ENCODE results near the gene ADAR.

Gene ADAR

DNA sequence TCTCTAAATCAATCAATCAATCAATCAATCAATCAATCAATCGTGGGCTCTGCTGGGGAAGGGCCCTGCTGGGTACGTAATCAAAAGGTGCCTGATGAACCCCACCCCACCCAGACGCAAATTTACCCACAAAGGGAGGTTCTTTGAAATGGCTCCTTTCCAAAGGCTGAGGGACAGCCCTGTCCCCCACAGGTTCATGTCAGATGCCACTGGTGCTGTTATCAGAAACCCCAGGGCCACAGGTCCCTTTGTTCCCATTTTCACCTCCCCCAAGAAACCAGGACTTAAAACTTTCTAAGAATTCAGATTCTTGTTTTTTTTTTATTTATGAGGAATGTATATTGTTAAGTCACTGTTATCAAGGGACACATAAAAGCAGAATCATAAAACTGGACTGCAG, 26.2 kb downstream of the ADAR start:
- DNase-seq, result no peak

DNA sequence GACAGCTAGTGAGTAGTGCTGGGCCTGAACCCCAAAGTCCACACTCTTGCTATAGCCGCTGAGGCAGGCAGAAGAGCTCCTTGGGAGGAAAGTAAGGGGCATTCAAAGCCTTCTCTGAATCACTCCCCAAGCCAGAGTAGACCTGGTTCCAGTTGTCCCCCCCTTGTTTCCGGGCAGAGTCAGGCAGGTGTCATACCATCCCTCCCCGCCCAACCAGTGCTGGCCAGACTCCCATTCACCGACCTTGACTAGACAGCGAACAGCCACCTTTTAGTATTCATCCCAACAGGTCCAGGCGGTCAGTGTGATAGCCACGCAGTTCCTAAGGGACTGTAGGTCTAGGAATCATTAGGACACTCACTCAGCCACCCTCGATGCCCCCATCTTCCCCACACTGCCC, 28.6 kb downstream of the ADAR start:
- DNase-seq, result no peak

DNA sequence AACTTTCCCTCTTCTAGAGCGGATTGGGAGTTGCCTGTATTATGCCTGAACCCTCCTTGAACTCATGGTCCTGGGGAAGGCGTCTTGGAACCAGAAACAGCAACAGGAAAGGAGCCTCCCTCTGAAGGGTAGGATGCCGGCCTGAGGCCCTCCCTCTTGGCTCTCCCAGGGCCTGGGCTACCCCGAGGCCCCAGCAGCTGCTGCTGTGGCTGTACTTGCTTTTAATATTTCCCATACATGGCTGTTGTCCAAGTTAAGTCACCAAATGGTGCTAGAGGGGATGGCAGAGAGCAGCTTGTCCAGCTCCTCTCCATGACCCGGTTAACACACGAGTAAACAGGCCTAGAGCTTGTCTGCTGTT, 29.9 kb downstream of the ADAR start:
- DNase-seq, result no peak

DNA sequence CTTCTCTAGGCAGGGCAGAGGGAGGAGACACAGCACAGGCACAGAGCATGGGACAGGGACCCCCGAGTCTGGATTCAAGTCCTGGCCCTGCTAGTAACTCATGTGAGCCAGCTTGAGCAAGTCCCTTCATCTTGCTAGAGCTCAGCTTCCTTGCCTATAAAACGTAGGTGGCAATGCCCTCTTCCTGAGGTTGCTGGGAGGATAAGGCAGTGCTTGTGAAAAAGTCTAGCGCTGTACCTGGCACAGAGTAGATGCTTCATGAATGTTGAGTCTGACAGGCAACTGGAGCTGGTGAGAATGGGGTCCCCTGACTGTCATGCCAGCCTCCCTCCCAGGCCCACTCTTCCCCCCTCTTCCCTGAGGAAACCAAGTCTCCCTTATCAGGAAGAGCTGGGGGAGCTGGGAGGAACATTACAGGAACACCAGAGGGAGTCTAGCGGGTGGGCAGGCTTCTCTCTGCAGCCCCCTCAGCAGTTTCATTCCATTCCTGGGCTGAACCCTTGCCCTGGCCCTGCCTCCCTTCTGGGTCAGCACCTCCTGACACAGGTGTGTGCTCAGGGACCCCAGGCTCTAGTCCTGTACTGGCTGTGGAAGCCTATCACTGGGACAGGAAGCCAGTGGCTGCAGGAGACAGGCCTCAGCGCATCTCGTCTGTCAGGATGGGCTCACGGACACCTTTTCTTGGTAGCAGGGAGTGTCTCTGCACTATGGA, 30.5 kb downstream of the ADAR start:
- DNase-seq, result no peak

DNA sequence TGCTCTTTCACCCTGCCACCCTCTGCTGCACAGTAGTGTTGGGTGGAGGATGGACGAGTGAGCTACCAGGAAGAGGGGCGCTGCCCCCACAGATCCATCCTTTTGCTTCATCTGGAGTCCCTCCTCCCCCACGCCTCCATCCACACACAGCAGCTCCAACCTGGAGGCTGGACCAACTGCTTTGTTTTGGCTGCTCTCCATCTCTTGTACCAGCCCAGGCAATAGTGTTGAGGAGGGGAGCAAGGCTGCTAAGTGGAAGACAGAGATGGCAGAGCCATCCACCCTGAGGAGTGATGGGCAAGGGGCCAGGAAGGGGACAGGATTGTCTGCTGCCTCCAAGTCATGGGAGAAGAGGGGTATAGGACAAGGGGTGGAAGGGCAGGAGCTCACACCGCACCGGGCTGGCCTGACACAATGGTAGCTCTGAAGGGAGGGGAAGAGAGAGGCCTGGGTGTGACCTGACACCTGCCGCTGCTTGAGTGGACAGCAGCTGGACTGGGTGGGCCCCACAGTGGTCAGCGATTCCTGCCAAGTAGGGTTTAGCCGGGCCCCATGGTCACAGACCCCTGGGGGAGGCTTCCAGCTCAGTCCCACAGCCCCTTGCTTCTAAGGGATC, 31.9 kb downstream of the ADAR start:
- no peak for DNase-seq

DNA sequence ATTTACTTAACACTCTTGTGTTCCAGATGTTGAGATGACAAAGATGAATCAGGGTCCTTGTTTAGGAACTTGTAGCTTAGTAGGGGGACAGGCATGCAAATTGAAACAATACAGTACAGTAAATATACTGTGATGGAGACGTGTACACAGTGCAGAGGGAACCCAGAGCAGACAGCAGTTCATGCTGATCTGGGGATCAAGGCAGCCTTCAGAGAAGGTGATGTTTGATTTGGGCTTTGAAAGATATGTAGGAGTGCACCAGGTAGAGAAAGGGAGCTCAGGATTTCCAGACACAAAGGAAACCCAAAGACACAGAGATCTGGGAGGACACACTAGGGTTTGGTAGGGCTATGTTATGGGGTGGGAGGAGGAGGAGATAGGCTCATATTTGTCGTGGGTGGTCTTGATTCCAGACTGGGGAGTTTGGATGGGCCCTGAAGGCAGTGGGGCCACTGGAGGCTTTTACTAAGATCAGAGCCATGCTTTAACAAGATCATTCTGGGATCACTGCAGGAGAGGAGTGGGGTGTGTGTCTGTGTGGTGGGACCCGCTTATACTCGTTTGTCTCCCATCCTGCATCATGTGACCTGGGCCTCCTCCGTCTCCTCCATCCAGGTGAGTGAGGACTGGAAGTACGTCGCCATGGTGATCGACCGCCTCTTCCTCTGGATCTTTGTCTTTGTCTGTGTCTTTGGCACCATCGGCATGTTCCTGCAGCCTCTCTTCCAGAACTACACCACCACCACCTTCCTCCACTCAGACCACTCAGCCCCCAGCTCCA, 32.6 kb downstream of the ADAR start:
- DNase-seq, result no peak

DNA sequence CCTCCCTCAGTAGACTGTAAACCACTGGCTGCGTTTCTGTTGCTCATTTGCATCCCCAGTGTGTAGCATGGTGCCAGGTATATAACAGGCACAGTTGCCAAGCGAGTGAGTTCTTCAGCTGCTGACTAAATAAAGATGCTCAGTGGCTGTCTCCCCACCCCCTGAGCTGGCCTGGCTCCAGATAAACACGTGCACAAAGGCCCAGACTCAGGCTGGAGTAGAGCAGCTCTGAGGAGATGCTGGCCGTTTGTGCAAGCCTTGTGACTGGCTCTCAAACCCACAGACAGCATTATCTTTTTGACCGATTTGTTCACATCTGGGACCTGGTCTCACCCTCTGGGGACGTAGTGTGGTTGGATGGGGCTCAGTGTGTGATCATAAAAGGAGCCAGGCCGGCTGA, 33.3 kb downstream of the ADAR start:
- no peak for DNase-seq

DNA sequence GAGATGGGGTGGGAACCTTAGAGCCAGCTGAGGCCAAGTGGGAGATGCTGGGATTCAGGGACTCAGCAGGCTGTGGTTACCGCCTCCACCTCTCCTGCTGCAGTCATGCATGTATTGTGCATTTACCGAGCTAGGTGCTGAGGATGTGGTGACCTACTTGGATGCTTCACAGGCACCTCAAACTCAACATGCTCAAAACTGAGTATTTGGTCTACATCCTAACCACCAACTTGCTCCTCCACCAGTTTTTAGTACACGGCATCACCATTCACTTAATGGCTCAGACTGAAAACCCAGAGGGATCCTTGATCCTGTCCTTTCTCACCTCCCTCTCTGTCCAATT, 34.8 kb downstream of the ADAR start:
- DNase-seq, result no peak

DNA sequence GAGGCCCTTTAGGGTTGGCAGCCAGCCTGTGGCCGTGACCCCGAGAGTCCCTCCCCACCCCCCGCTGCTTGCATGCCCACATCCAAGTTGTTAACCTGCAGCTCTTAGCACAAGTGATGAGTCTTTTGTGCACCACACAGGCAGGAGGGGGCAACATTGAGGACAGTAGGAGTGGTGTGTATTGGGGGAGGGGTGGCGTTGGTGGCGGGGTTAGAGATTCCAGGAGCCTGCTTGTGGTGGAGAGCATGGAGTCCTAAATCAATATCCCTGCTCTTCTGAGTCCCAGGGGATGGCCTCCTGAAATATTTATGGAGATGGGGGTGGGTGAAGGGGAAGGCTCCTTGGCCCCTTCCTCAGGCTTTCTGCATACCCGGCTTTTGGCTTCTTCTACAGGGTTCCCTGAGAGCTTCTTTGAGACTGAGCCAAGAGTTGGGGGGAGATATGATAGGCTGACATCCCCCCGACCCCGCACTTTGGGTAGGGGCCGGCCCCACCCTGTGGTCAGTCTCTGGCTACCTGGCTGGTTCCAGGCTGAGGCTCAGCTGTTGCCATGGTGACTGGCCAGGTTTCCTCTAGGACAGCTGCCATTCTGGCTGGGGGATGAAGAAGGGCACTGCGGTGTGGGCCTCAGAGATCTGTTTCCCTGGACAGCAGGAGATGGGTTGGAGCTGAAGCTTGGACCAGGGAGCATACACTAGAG, 35.4 kb downstream of the ADAR start:
- DNase-seq, result no peak

DNA sequence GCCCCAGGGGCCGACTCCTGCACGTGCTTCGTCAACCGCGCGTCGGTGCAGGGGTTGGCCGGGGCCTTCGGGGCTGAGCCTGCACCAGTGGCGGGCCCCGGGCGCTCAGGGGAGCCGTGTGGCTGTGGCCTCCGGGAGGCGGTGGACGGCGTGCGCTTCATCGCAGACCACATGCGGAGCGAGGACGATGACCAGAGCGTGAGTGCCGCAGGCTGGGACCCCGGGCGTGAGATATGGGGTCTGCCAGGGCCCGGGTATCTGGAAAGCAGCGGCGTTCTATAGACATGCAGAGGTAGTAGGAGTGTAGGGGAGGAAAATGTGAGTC, 36.1 kb downstream of the ADAR start:
- DNase-seq, result no peak

DNA sequence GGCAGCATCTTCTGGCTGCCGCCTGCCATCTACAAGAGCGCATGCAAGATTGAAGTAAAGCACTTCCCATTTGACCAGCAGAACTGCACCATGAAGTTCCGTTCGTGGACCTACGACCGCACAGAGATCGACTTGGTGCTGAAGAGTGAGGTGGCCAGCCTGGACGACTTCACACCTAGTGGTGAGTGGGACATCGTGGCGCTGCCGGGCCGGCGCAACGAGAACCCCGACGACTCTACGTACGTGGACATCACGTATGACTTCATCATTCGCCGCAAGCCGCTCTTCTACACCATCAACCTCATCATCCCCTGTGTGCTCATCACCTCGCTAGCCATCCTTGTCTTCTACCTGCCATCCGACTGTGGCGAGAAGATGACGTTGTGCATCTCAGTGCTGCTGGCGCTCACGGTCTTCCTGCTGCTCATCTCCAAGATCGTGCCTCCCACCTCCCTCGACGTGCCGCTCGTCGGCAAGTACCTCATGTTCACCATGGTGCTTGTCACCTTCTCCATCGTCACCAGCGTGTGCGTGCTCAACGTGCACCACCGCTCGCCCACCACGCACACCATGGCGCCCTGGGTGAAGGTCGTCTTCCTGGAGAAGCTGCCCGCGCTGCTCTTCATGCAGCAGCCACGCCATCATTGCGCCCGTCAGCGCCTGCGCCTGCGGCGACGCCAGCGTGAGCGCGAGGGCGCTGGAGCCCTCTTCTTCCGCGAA, 36.6 kb downstream of the ADAR start:
- DNase-seq, result no peak

DNA sequence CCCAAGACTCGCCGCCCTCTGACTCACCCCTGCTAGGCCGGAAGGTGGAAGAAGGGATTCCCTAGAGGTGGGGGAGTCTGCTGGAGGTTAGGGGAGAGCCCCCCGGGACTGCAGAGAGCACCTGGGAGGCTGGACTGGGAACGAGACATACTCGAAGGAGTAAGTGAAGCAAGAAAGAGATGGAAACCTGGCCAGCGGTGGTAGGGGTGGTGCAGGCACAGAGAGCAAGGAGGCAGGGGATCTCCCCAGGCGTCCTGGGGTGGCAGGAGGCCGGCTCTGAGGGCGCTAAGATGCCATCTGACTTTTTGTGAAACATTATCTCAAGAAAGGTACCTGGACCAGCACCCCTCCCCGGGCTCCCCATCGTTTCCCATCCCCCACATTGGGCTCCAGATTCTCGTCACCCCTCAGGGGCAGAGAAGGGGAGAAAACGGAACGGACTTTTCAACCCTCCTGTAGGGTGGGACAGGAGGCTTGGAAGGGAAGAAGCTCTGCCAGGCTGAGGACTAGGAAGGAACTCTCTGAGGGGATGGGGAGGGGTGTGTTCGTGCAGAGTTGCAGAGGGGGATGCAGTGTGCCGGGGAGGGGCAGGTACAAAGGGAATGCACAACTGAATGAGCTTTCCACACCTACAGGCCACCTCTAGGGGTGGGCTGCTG, 39.7 kb downstream of the ADAR start:
- no peak for DNase-seq

DNA sequence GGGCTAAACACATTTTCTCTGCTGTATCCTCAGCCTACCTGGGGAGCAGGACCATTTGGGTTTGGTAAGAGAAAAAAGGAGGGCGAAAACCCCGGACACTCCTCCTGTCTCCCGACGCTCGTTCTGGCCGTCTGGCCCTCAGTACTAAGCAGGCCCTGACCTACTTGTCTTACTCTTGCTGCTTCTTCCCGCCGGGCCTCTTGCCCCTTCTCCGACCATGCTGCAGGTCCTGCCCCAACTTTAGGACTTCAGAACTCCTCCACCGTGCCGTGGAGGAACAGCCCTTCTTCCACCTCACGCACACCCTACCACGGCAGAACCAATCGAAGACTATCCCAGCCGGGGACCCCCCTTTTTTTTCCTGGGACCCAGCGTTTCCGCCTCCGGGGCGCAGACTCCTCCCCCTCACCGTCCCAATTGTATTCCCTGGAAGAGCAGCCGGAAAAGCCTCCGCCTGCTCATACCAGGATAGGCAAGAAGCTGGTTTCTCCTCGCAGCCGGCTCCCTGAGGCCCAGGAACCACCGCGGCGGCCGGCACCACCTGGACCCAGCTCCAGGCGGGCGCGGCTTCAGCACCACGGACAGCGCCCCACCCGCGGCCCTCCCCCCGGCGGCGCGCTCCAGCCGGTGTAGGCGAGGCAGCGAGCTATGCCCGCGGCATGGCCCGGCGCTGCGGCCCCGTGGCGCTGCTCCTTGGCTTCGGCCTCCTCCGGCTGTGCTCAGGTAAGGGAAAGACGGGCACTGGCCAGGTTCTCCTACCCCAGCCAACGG, 40.4 kb downstream of the ADAR start, which contains the start of gene CHRNB2:
Gene CHRNB2, plus strand, starts transcription at position 393 of the 771 bp plus-strand sequence. Its CDS starts 267 bp downstream, at position 660.
- DNase-seq, result peak; percentile 73

DNA sequence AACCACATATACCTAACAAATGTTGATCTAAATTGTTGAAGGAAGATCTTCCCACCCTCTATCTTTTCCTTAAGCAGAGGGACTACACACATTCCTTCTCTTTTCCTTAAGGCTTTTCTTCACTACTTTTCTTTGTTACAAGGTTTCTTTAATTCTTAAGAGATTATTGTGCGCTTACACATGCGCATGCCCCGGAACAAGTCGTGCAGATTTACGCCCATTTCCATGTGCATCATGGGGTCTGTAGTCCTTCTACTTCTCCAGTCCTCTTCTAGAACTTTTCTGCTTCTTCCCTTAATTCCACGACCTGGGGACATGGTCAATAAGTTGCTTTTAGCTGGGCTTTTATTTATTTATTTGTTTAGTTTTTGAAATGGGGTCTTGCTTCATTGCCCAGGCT, 42.1 kb downstream of the ADAR start:
- DNase-seq, result no peak

DNA sequence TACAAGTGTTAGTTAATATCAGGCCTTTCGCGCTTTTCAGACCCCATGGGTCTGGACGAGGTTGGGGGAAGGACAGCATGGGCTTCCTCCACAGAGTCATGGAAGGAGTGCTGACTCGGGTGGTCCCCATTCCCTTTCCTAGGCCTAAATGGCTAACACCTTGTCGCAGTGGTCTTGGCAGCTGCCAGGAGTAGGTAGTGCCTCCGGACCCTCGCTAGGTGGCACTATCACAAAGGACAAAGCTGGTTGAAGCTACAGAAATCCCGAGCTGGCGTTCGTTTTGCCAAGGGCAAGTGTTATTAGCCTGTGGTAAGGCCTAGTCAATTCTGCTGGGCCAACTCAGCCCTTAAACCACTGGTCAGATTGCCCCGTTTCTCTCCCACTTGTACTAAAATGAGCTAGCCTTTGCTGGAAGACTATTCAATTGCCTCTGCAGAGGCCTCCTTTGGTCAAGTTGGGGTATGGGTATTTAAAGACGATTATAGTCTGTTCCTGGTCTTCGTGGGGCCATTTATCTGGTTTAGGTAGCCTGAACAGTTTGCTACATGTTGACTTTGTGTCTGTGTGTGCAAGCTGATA, 48.4 kb downstream of the ADAR start:
- peak; percentile 81 for DNase-seq

DNA sequence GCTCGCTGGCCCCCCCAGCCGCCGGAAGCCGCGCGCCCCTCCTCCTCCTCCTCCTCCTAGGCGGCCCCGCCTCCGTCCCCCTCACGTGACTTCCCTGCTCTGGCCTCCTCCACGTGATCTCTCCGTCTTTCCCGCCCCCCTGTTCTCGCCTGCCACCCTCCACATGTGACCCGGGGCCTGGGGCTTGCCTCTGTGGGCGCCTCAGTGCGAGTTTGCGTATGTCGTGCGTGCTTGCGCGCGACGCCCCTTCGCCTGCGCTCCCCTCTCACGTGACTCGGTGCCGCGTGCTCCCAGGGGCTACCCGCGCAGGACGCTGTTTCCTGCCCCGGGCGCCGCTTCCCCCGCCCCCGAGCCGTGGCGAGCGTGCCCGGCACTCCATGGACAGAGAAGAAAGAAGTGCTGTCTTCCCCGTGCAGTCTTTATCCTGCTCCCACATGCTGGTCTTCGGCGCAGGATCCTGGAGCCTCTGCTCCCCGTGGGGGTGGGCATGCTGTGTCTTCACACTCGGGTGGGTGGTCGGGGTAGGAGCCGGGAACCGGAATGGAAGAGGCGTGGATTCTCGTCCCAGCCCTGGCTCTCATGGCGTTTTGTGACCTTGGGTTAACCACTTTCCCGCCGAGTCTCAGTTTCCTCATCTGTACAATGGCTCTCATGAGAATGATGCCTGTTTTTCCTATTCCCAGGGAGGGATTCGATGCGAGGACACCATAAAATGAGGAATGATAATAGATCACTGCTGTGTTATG, 49.1 kb downstream of the ADAR start:
- DNase-seq, result peak; percentile 100

DNA sequence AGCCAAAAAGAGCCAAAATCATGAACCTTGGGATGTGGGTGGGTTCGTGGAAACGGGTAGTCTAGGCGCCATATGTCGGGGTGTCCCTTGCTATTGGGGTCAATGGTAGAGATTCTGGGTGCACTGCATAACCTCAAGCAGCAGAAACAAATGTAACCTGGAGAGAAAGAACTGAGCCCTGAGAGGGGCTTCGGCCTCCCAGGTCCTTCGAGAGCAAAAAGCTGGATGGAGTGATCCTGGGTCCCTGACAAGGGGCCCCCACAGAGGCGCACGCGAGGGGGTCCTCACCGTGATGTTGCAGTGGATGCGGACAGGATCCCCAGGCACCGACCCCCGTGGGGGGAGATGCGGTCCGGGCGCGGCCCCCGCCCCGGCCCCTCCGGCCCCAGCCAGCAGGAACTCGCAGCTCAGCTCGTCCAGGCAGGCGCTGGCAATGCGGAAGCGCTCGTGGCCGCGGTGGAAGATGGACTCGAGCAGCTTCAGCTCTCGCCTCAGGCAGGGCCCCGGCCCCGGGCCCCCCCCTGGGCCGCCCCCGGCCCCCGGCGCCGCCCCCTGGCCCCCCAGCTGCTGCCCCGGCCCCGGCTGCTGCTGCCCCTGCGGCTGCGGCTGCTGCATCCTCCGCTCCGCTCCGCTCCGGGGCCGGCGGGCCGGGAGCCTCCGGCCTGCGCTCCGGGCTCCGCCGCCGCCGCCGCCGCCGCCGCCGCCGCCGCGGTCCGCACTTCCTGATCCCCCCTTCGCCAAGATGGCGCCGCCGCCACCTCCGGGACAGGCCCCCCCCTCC, 49.9 kb downstream of the ADAR start, which contains the start of gene UBE2Q1:
Gene UBE2Q1, minus strand, starts transcription at position 724 of the 781 bp plus-strand sequence. Its CDS starts 109 bp downstream, at position 615.
- peak; percentile 27 for DNase-seq

DNA sequence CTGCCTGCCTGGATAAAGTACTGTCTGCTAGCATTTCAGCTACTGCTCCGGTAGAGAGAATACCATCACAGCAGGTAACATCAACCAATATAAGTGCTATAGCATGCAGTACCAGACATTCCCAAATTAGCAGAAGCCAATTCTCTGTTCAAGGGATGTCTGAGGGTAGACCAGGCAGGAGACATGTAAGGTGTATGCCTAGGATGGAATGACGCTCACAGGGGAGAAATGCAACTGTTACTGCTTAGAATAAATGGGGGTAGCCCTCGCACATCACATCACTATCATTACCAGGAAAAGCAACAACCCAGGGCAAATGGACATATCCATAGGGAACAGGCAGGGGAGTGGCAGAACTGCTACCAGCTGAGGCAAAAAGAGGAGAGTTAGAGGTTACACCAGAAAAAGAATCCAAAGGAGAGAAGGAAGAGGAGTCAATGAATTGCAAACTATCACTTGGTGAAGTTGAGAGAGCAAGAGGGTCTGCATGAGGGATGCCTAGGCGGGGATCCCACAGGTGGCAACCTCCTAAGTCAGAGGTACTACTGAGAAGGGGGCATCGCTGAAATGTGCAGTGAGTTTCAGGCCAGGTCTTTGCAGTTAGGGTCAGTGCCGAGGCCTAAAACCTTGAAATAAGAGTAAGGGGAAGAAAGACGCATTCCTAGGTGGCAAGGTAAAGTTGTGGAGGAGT, 50.6 kb downstream of the ADAR start:
- DNase-seq, result no peak

DNA sequence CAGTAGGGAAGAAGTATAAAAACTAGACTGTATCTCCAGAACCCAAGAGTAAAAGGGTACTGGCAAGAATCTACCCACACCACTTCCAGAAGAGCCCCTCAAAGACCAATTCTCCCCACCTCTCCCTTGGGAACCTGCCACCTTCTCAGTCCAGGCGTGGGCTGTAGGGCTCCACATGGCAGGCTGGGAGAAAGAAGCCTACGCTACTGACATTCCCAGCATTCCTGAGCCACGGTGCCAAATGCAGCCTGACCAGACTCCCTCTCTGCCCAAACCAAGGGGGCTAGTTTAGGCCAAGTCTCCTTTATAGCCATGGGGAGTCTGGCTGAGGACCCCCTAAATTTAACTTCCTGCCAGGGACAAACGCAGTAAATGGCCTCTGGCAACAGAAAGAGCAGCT, 51.6 kb downstream of the ADAR start:
- no peak for DNase-seq

Measured in activated naive CD4-positive, alpha-beta T cell treated with anti-CD3 and anti-CD28 coated beads, Interleukin-2, amount 50 U/mL, for 16 hours (primary cell).